ENCODE measurements around the gene CCSER1.
A peak's percentile ranks its signal among the peaks of the same experiment; 100 is the strongest.

CCSER1 gene

GRCh38 chr4:91113130-91113706 lies 986.0 kb downstream of the CCSER1 start:
- Histone ChIP-seq H3K36me3 (ENCODE audit: insufficient read depth, low read length) (no peaks in the 10 kb centered on the region), H3K79me2 (ENCODE audit: insufficient read depth, low read length) (no peaks in the 10 kb centered on the region), H3K9ac (ENCODE audit: low read depth, low read length, poor library complexity, severe bottlenecking) (no peak overlapping the region), H3K4me2 (ENCODE audit: low read depth, low read length, poor library complexity, severe bottlenecking) (no peak overlapping the region), H2AFZ (ENCODE audit: low read length) (no peak overlapping the region), H3K9me3 (ENCODE audit: insufficient read depth, low read depth, low read length) (no peaks in the 10 kb centered on the region), H3K4me1 (ENCODE audit: insufficient read depth, low read length, poor library complexity, severe bottlenecking) (no peaks in the 10 kb centered on the region), H3K4me3 (ENCODE audit: low read length, poor library complexity, severe bottlenecking) (no peak overlapping the region), H4K20me1 (ENCODE audit: insufficient read depth, low read length, poor library complexity, severe bottlenecking) (no peaks in the 10 kb centered on the region), H3F3A (ENCODE audit: low read depth) (no peaks in the 10 kb centered on the region), H3K9me2 (replicated peaks; ENCODE audit: low read depth, low read length) (no peaks in the 10 kb centered on the region), H3K27me3 (ENCODE audit: insufficient read depth, low read length, poor library complexity, severe bottlenecking) (no peaks in the 10 kb centered on the region)
- TF ChIP-seq EZH2phosphoT487 (IDR thresholded peaks at IDR 0.05; ENCODE audit: borderline replicate concordance) (no peak), CTCF (conservative IDR thresholded peaks at IDR 0.05; ENCODE audit: low read length) (peak; percentile 81)

- Histone ChIP-seq H3K9me3 (ENCODE audit: insufficient read depth, low read depth, low read length) (no peaks in the 10 kb centered on the region), H3K9ac (ENCODE audit: low read depth, low read length, poor library complexity, severe bottlenecking) (no peak overlapping the region), H2AFZ (ENCODE audit: low read length) (no peak overlapping the region), H3K79me2 (ENCODE audit: insufficient read depth, low read length) (no peaks in the 10 kb centered on the region), H3F3A (ENCODE audit: low read depth) (no peaks in the 10 kb centered on the region), H3K4me2 (ENCODE audit: low read depth, low read length, poor library complexity, severe bottlenecking) (no peak overlapping the region), H3K27me3 (ENCODE audit: insufficient read depth, low read length, poor library complexity, severe bottlenecking) (no peaks in the 10 kb centered on the region), H4K20me1 (ENCODE audit: insufficient read depth, low read length, poor library complexity, severe bottlenecking) (no peaks in the 10 kb centered on the region), H3K9me2 (replicated peaks; ENCODE audit: low read depth, low read length) (no peaks in the 10 kb centered on the region), H3K4me1 (ENCODE audit: insufficient read depth, low read length, poor library complexity, severe bottlenecking) (no peaks in the 10 kb centered on the region), H3K4me3 (ENCODE audit: low read length, poor library complexity, severe bottlenecking) (no peak overlapping the region), H3K36me3 (ENCODE audit: insufficient read depth, low read length) (no peaks in the 10 kb centered on the region)
- TF ChIP-seq CTCF (conservative IDR thresholded peaks at IDR 0.05; ENCODE audit: low read length) (no peak), EZH2phosphoT487 (IDR thresholded peaks at IDR 0.05; ENCODE audit: borderline replicate concordance) (no peak)
Observed at GRCh38 chr4:91114386-91114785, 987.2 kb downstream of the CCSER1 start.

- Histone ChIP-seq H3K9me2 (replicated peaks; ENCODE audit: low read depth, low read length) (no peaks in the 10 kb centered on the region), H2AFZ (ENCODE audit: low read length) (no peak overlapping the region), H4K20me1 (ENCODE audit: insufficient read depth, low read length, poor library complexity, severe bottlenecking) (no peaks in the 10 kb centered on the region), H3K9me3 (ENCODE audit: insufficient read depth, low read depth, low read length) (no peaks in the 10 kb centered on the region), H3K27me3 (ENCODE audit: insufficient read depth, low read length, poor library complexity, severe bottlenecking) (no peaks in the 10 kb centered on the region), H3K4me1 (ENCODE audit: insufficient read depth, low read length, poor library complexity, severe bottlenecking) (no peaks in the 10 kb centered on the region), H3K9ac (ENCODE audit: low read depth, low read length, poor library complexity, severe bottlenecking) (no peak overlapping the region), H3F3A (ENCODE audit: low read depth) (no peaks in the 10 kb centered on the region), H3K4me3 (ENCODE audit: low read length, poor library complexity, severe bottlenecking) (no peak overlapping the region), H3K36me3 (ENCODE audit: insufficient read depth, low read length) (no peaks in the 10 kb centered on the region), H3K4me2 (ENCODE audit: low read depth, low read length, poor library complexity, severe bottlenecking) (no peak overlapping the region), H3K79me2 (ENCODE audit: insufficient read depth, low read length) (no peaks in the 10 kb centered on the region)
- TF ChIP-seq CTCF (conservative IDR thresholded peaks at IDR 0.05; ENCODE audit: low read length) (peak; percentile 52), EZH2phosphoT487 (IDR thresholded peaks at IDR 0.05; ENCODE audit: borderline replicate concordance) (no peak)
Observed at GRCh38 chr4:91116861-91117260, 989.7 kb downstream of the CCSER1 start.

All from Loucy (cell line).